SK-N-SH treated with all-trans-retinoic acid at 6 μM for 48 hours (cell line): Measurements from ENCODE around the gene CDCA3.
A peak's percentile ranks its signal among the peaks of the same experiment; 100 is the strongest.

Source experiments
- ATAC-seq: fragments of 200-7000 bp; cut with Tn5 transposase; 3 replicates; pipeline ENCODE4 v1.9.1; 2020; ENCODE audit warnings: mild to moderate bottlenecking, moderate library complexity
- CREB5 ChIP-seq: fragments of 250-450 bp; sonication (Bioruptor Pico); IDR thresholded peaks from 2 replicates; pipeline ENCODE4 v1.5.1; 2020; ENCODE audit warnings: low read depth, mild to moderate bottlenecking, moderate library complexity
- CSDC2 ChIP-seq: fragments of 250-450 bp; sonication (Bioruptor Pico); IDR thresholded peaks from 2 replicates; pipeline ENCODE4 v1.5.0; 2020; ENCODE audit warnings: mild to moderate bottlenecking, moderate library complexity
- CSRNP3 ChIP-seq: fragments of 250-450 bp; sonication (Bioruptor Pico); IDR thresholded peaks from 2 replicates; pipeline ENCODE4 v1.5.1; 2021; ENCODE audit warnings: mild to moderate bottlenecking, moderate library complexity
- ESRRG ChIP-seq: fragments of 250-450 bp; sonication (Bioruptor Pico); IDR thresholded peaks from 2 replicates; pipeline ENCODE4 v1.6.1; 2021; ENCODE audit warnings: mild to moderate bottlenecking
- GLIS3 ChIP-seq: fragments of 250-450 bp; sonication (Bioruptor Pico); IDR thresholded peaks from 2 replicates; pipeline ENCODE4 v1.5.0; 2020; ENCODE audit warnings: mild to moderate bottlenecking, moderate library complexity
- ISL1 ChIP-seq: fragments of 250-450 bp; sonication (Bioruptor Pico); IDR thresholded peaks from 2 replicates; pipeline ENCODE4 v2.1.2; 2022; ENCODE audit warnings: mild to moderate bottlenecking, moderate library complexity
- PATZ1 ChIP-seq: fragments of 250-450 bp; sonication (Bioruptor Pico); IDR thresholded peaks from 2 replicates; pipeline ENCODE4 v1.8.0; 2020; ENCODE audit warnings: mild to moderate bottlenecking, moderate library complexity, borderline replicate concordance
- POU6F1 ChIP-seq: fragments of 250-450 bp; sonication (Bioruptor Pico); IDR thresholded peaks from 2 replicates; pipeline ENCODE4 v1.8.0; 2021; ENCODE audit warnings: low read depth, mild to moderate bottlenecking, moderate library complexity, borderline replicate concordance
- PPARA ChIP-seq: fragments of 250-450 bp; sonication (Bioruptor Pico); IDR thresholded peaks from 2 replicates; pipeline ENCODE4 v1.5.0; 2020; ENCODE audit warnings: mild to moderate bottlenecking, borderline replicate concordance
- SNAI2 ChIP-seq: fragments of 250-450 bp; sonication (Bioruptor Pico); IDR thresholded peaks from 2 replicates; pipeline ENCODE4 v1.5.0; 2020; ENCODE audit warnings: mild to moderate bottlenecking, moderate library complexity
- TOX ChIP-seq: fragments of 250-450 bp; sonication (Bioruptor Pico); IDR thresholded peaks from 2 replicates; pipeline ENCODE4 v1.8.0; 2021; ENCODE audit warnings: mild to moderate bottlenecking, moderate library complexity, borderline replicate concordance
- TSHZ2 ChIP-seq: fragments of 250-450 bp; sonication (Bioruptor Pico); IDR thresholded peaks from 2 replicates; pipeline ENCODE4 v1.5.0; 2020; ENCODE audit warnings: mild to moderate bottlenecking, moderate library complexity
- ZC3H10 ChIP-seq: fragments of 250-450 bp; sonication (Bioruptor Pico); IDR thresholded peaks from 2 replicates; pipeline ENCODE4 v1.5.1; 2021; ENCODE audit warnings: mild to moderate bottlenecking, moderate library complexity
- ZFP3 ChIP-seq: fragments of 250-450 bp; sonication (Bioruptor Pico); IDR thresholded peaks from 2 replicates; pipeline ENCODE4 v1.5.0; 2020; ENCODE audit warnings: mild to moderate bottlenecking, moderate library complexity
- ZFP30 ChIP-seq: fragments of 450-650 bp; formaldehyde crosslinking; IDR thresholded peaks from 2 replicates; pipeline ENCODE4 v1.5.0; 2022; ENCODE audit warnings: mild to moderate bottlenecking, moderate library complexity
- ZNF565 ChIP-seq: fragments of 450-650 bp; formaldehyde crosslinking; conservative IDR thresholded peaks from 2 replicates; pipeline ENCODE4 v1.5.0; 2020; ENCODE audit warnings: low read depth, mild to moderate bottlenecking, moderate library complexity
- ZNF8 ChIP-seq: fragments of 450-650 bp; formaldehyde crosslinking; IDR thresholded peaks from 2 replicates; pipeline ENCODE4 v1.5.0; 2020; ENCODE audit warnings: mild to moderate bottlenecking, moderate library complexity

CDCA3 gene

GRCh38 chr12:6826125-6826733, 24.9 kb downstream of the CDCA3 start:
- no peak for ATAC-seq
- TF ChIP-seq TOX (CRISPR knock-in tag) (no peak), PPARA (CRISPR knock-in tag) (no peak), ESRRG (CRISPR knock-in tag) (no peak), CREB5 (CRISPR knock-in tag) (no peak), ZNF8 (CRISPR knock-in tag) (no peak), GLIS3 (CRISPR knock-in tag) (no peak), ZFP3 (CRISPR knock-in tag) (no peak), TSHZ2 (CRISPR knock-in tag) (no peak), POU6F1 (no peak), ZC3H10 (CRISPR knock-in tag) (no peak), ZNF565 (no peak), PATZ1 (CRISPR knock-in tag) (no peak), ZFP30 (CRISPR knock-in tag) (no peak), SNAI2 (CRISPR knock-in tag) (no peak), CSDC2 (CRISPR knock-in tag) (no peak)

- ATAC-seq: peak; percentile 63
- TF ChIP-seq ZNF8 (CRISPR knock-in tag) (no peak), CSRNP3 (CRISPR knock-in tag) (no peak), PPARA (CRISPR knock-in tag) (no peak), SNAI2 (CRISPR knock-in tag) (no peak), POU6F1 (no peak), ZC3H10 (CRISPR knock-in tag) (no peak), TOX (CRISPR knock-in tag) (no peak), ISL1 (CRISPR knock-in tag) (no peak), CSDC2 (CRISPR knock-in tag) (no peak)
Observed at GRCh38 chr12:6825398-6826124, 25.5 kb downstream of the CDCA3 start.

- TF ChIP-seq ZC3H10 (CRISPR knock-in tag) (no peak), CREB5 (CRISPR knock-in tag) (no peak), CSDC2 (CRISPR knock-in tag) (no peak), ZNF565 (no peak)
- no peak for ATAC-seq
Observed at GRCh38 chr12:6824901-6825381, 26.1 kb downstream of the CDCA3 start.
